MG63 (cell line): ENCODE measurements around the gene PTPRT. TPM values are rescaled to one million over a fixed set of nuclear protein-coding genes. Genes with fewer than 3 reads are reported as not detected.

Experiments used
- DNase-seq: peaks from one replicate; pipeline ENCODE4 v3.0.0-alpha.2; 2020
- H3K27me3 ChIP-seq: fragments of 250-450 bp; sonication (Bioruptor Pico); 2 replicates; pipeline ENCODE4 v1.5.1; 2020; ENCODE audit warnings: mild to moderate bottlenecking, moderate library complexity
- H3K36me3 ChIP-seq: fragments of 250-450 bp; sonication (Bioruptor Pico); 2 replicates; pipeline ENCODE4 v1.5.1; 2020; ENCODE audit warnings: mild to moderate bottlenecking, moderate library complexity
- H3K4me3 ChIP-seq: fragments of 250-450 bp; sonication (Bioruptor Pico); 2 replicates; pipeline ENCODE4 v1.5.1; 2020; ENCODE audit warnings: mild to moderate bottlenecking, moderate library complexity
- H3K9me3 ChIP-seq: fragments of 250-450 bp; sonication (Bioruptor Pico); 2 replicates; pipeline ENCODE4 v1.5.1; 2020; ENCODE audit warnings: mild to moderate bottlenecking, moderate library complexity
- total RNA-seq: library from RNA; depleted of rRNA; stranded (reverse); fragments of >200 nt; shearing (Covaris generic); gene quantifications from 2 replicates; pipeline ENCODE4 v1.2.3, GENCODE V29; 2014; ENCODE audit warnings: low replicate concordance

Gene PTPRT
- total RNA-seq, 1 experiment from 2014 or later: not detected

- no peak for DNase-seq
- no peak overlapping the region for H3K4me3 ChIP-seq
- H3K9me3 ChIP-seq: no peaks in the 10 kb centered on the region
- H3K36me3 ChIP-seq: no peaks in the 10 kb centered on the region
- no peaks in the 10 kb centered on the region for H3K27me3 ChIP-seq
Observed at GRCh38 chr20:42735539-42735938, 454.2 kb downstream of the PTPRT start.

GRCh38 chr20:42734660-42735368, 454.9 kb downstream of the PTPRT start:
- H3K4me3 ChIP-seq: no peak overlapping the region
- no peaks in the 10 kb centered on the region for H3K27me3 ChIP-seq
- no peak for DNase-seq

GRCh38 chr20:42721923-42722322, 467.8 kb downstream of the PTPRT start:
- Histone ChIP-seq H3K4me3 (no peak overlapping the region), H3K9me3 (no peaks in the 10 kb centered on the region), H3K36me3 (no peaks in the 10 kb centered on the region), H3K27me3 (no peaks in the 10 kb centered on the region)
- no peak for DNase-seq

More at GRCh38 chr20:42734660-42735368, 454.9 kb downstream of the PTPRT start:
- Histone ChIP-seq H3K9me3 (no peaks in the 10 kb centered on the region), H3K36me3 (no peaks in the 10 kb centered on the region)

GRCh38 chr20:42714298-42715141, 475.2 kb downstream of the PTPRT start:
- DNase-seq: no peak
- Histone ChIP-seq H3K9me3 (no peaks in the 10 kb centered on the region), H3K27me3 (no peaks in the 10 kb centered on the region), H3K4me3 (no peak overlapping the region), H3K36me3 (no peaks in the 10 kb centered on the region)

- Histone ChIP-seq H3K9me3 (no peaks in the 10 kb centered on the region), H3K4me3 (no peak overlapping the region), H3K36me3 (no peaks in the 10 kb centered on the region), H3K27me3 (no peaks in the 10 kb centered on the region)
- DNase-seq: no peak
Observed at GRCh38 chr20:42708266-42708665, 481.4 kb downstream of the PTPRT start.

- Histone ChIP-seq H3K27me3 (no peaks in the 10 kb centered on the region), H3K4me3 (no peak overlapping the region), H3K9me3 (no peaks in the 10 kb centered on the region), H3K36me3 (no peaks in the 10 kb centered on the region)
- DNase-seq: no peak
Observed at GRCh38 chr20:42706759-42707158, 482.9 kb downstream of the PTPRT start.

GRCh38 chr20:42705550-42705949, 484.2 kb downstream of the PTPRT start:
- Histone ChIP-seq H3K36me3 (no peaks in the 10 kb centered on the region), H3K9me3 (no peaks in the 10 kb centered on the region), H3K4me3 (no peak overlapping the region), H3K27me3 (no peaks in the 10 kb centered on the region)
- DNase-seq: no peak

GRCh38 chr20:42703744-42704143, 486.0 kb downstream of the PTPRT start:
- no peak for DNase-seq
- H3K4me3 ChIP-seq: no peak overlapping the region
- H3K27me3 ChIP-seq: no peaks in the 10 kb centered on the region
- H3K9me3 ChIP-seq: no peaks in the 10 kb centered on the region
- no peaks in the 10 kb centered on the region for H3K36me3 ChIP-seq

GRCh38 chr20:42701948-42702347, 487.8 kb downstream of the PTPRT start:
- Histone ChIP-seq H3K36me3 (no peaks in the 10 kb centered on the region), H3K9me3 (no peaks in the 10 kb centered on the region), H3K4me3 (no peak overlapping the region), H3K27me3 (no peaks in the 10 kb centered on the region)
- no peak for DNase-seq

- no peaks in the 10 kb centered on the region for H3K36me3 ChIP-seq
- H3K27me3 ChIP-seq: no peaks in the 10 kb centered on the region
- H3K4me3 ChIP-seq: no peak overlapping the region
- no peak for DNase-seq
- H3K9me3 ChIP-seq: no peaks in the 10 kb centered on the region
Observed at GRCh38 chr20:42700372-42700771, 489.3 kb downstream of the PTPRT start.

- H3K9me3 ChIP-seq: no peaks in the 10 kb centered on the region
- H3K27me3 ChIP-seq: no peaks in the 10 kb centered on the region
- H3K4me3 ChIP-seq: no peak overlapping the region
- DNase-seq: no peak
- no peaks in the 10 kb centered on the region for H3K36me3 ChIP-seq
Observed at GRCh38 chr20:42697962-42698361, 491.7 kb downstream of the PTPRT start.

- Histone ChIP-seq H3K4me3 (no peak overlapping the region), H3K27me3 (no peaks in the 10 kb centered on the region), H3K9me3 (no peaks in the 10 kb centered on the region), H3K36me3 (no peaks in the 10 kb centered on the region)
- DNase-seq: no peak
Observed at GRCh38 chr20:42690842-42691437, 498.8 kb downstream of the PTPRT start.

- Histone ChIP-seq H3K27me3 (no peaks in the 10 kb centered on the region), H3K36me3 (no peaks in the 10 kb centered on the region), H3K9me3 (no peaks in the 10 kb centered on the region), H3K4me3 (no peak overlapping the region)
- no peak for DNase-seq
Observed at GRCh38 chr20:42688576-42688975, 501.1 kb downstream of the PTPRT start.

- Histone ChIP-seq H3K36me3 (no peaks in the 10 kb centered on the region), H3K27me3 (no peaks in the 10 kb centered on the region), H3K4me3 (no peak overlapping the region), H3K9me3 (no peaks in the 10 kb centered on the region)
- no peak for DNase-seq
Observed at GRCh38 chr20:42686057-42686456, 503.6 kb downstream of the PTPRT start.

- H3K9me3 ChIP-seq: no peaks in the 10 kb centered on the region
- DNase-seq: no peak
- H3K36me3 ChIP-seq: no peaks in the 10 kb centered on the region
- no peaks in the 10 kb centered on the region; the same call in 1 of the 2 replicates for H3K27me3 ChIP-seq
- H3K4me3 ChIP-seq: no peak overlapping the region
Observed at GRCh38 chr20:42678895-42679294, 510.8 kb downstream of the PTPRT start.

- DNase-seq: no peak
- Histone ChIP-seq H3K9me3 (no peaks in the 10 kb centered on the region), H3K27me3 (no peaks in the 10 kb centered on the region; the same call in 1 of the 2 replicates), H3K36me3 (no peaks in the 10 kb centered on the region), H3K4me3 (no peak overlapping the region)
Observed at GRCh38 chr20:42656130-42656529, 533.6 kb downstream of the PTPRT start.

GRCh38 chr20:42652266-42652665, 537.4 kb downstream of the PTPRT start:
- no peaks in the 10 kb centered on the region for H3K36me3 ChIP-seq
- no peaks in the 10 kb centered on the region for H3K9me3 ChIP-seq
- no peak for DNase-seq
- no peaks in the 10 kb centered on the region for H3K27me3 ChIP-seq
- no peak overlapping the region for H3K4me3 ChIP-seq
